K562 (cell line): ENCODE data around the gene CPLANE2. TPM values are rescaled to one million over a fixed set of nuclear protein-coding genes. Genes with fewer than 3 reads are reported as not detected.

ENCODE experiments used
- ARID2 ChIP-seq: fragments of 450-650 bp; IDR thresholded peaks from 2 replicates; pipeline ENCODE4 v1.6.1; 2017; ENCODE audit warnings: antibody characterized with exemption, mild to moderate bottlenecking
- CBFA2T3 ChIP-seq: fragments of 450-650 bp; IDR thresholded peaks from 2 replicates; pipeline ENCODE4 v1.6.1; 2017
- HIVEP1 ChIP-seq: fragments of 250-450 bp; sonication (Bioruptor Pico); IDR thresholded peaks from 2 replicates; pipeline ENCODE4 v1.4.0; 2020; ENCODE audit warnings: mild to moderate bottlenecking
- JUN ChIP-seq, 2 experiments: sonication (generic) in 1 of 2; formaldehyde crosslinking in 1 of 2; IDR thresholded peaks; 2 replicates each; pipeline versions ENCODE4 v1.6.1 to v1.8.0; 2012 to 2022; ENCODE audit warnings: borderline replicate concordance in 2 of 2, mild to moderate bottlenecking in 2 of 2, improper control_type of control experiment in 1 of 2, low read depth in 1 of 2, low read length in 1 of 2, missing genetic modification reagents in 1 of 2
- SRSF7 ChIP-seq: fragments of 200-400 bp; formaldehyde crosslinking; optimal IDR thresholded peaks from 2 replicates; pipeline ENCODE3; 2017; ENCODE audit warnings: mild to moderate bottlenecking, low read depth, low read length
- TAF15 ChIP-seq: fragments of 200-400 bp; formaldehyde crosslinking; IDR thresholded peaks from 2 replicates; pipeline ENCODE4 v1.6.1; 2017; ENCODE audit warnings: mild to moderate bottlenecking, low read depth, low read length, moderate library complexity
- TFAM ChIP-seq: fragments of 250-450 bp; sonication (Bioruptor Pico); conservative IDR thresholded peaks from 2 replicates; pipeline ENCODE4 v1.5.0; 2021; ENCODE audit warnings: mild to moderate bottlenecking, moderate library complexity
- YY1 ChIP-seq, 3 experiments: IDR thresholded peaks; 2 replicates each; pipeline ENCODE4 v1.6.1; 2011; ENCODE audit warnings: low read length in 2 of 3, mild to moderate bottlenecking in 2 of 3, moderate library complexity in 2 of 3, borderline replicate concordance in 1 of 3, control low read depth in 1 of 3, low read depth in 1 of 3; ENCODE audit not compliant: insufficient read depth in 3 of 3, insufficient replicate concordance in 2 of 3, control insufficient read depth in 1 of 3, insufficient read length in 1 of 3; ENCODE audit errors: extremely low read depth in 1 of 3
- ZNF263 ChIP-seq: sonication (generic); formaldehyde crosslinking; IDR thresholded peaks from 2 replicates; pipeline ENCODE4 v1.8.0; 2022; ENCODE audit warnings: mild to moderate bottlenecking, missing genetic modification reagents, borderline replicate concordance
- ZNF311 ChIP-seq: fragments of 250-450 bp; sonication (Bioruptor Pico); IDR thresholded peaks from 2 replicates; pipeline ENCODE4 v1.4.0; 2020; ENCODE audit warnings: mild to moderate bottlenecking, moderate library complexity
- ZNF695 ChIP-seq: fragments of 450-650 bp; formaldehyde crosslinking; IDR thresholded peaks from 2 replicates; pipeline ENCODE4 v1.4.0; 2020; ENCODE audit warnings: mild to moderate bottlenecking, moderate library complexity
- ZNF764 ChIP-seq: fragments of 250-450 bp; sonication (Bioruptor Pico); IDR thresholded peaks from 2 replicates; pipeline ENCODE4 v1.4.0; 2020; ENCODE audit warnings: low read depth, mild to moderate bottlenecking, moderate library complexity
- polyA plus RNA-seq, 8 experiments: library from polyadenylated mRNA; depleted of rRNA in 4 of 8; stranded (reverse) in 5 of 8; unstranded in 3 of 8; fragments of >200 nt; fragmentation: Nextera tagmentation in 2 of 8; fragmentation: Illumina TruSeq in 1 of 8; extraction: Ambion mirVana in 2 of 8; extraction: Trizol in 1 of 8; gene quantifications; 2 replicates each; pipeline versions ENCODE4 v1.2.1 to v1.2.3, GENCODE V29; 2011 to 2014; ENCODE audit warnings: inconsistent platforms in 1 of 8, missing spikeins in 1 of 8
- total RNA-seq, 7 experiments: library from RNA; depleted of rRNA in 6 of 7; stranded (reverse); fragments of >200 nt in 6 of 7; fragmentation: Illumina TruSeq in 2 of 7; extraction: Trizol in 2 of 7; gene quantifications; 2 replicates each; pipeline versions ENCODE4 v1.2.1 to v1.2.3, GENCODE V29; 2011 to 2021; ENCODE audit warnings: low replicate concordance in 1 of 7
- TF ChIP-seq, protein P1 (sequence below): IDR thresholded peaks from 2 replicates; pipeline ENCODE4 v1.6.1; 2014; ENCODE audit warnings: antibody characterized with exemption
- TF ChIP-seq, protein P2 (sequence below): fragments of 250-450 bp; sonication (Bioruptor Pico); IDR thresholded peaks from 2 replicates; pipeline ENCODE4 v1.4.0; 2020
- TF ChIP-seq, protein P3 (sequence below): sonication (generic); formaldehyde crosslinking; IDR thresholded peaks from 2 replicates; pipeline ENCODE4 v1.9.0; 2022; ENCODE audit warnings: mild to moderate bottlenecking, missing genetic modification reagents

CPLANE2 gene
- total and polyA plus RNA-seq, 9 of the 15 experiments (the other 6 are each of a cell fraction or from before 2014, with no cell fraction given): 0.17 to 20.9 (median 8.1) TPM

DNA sequence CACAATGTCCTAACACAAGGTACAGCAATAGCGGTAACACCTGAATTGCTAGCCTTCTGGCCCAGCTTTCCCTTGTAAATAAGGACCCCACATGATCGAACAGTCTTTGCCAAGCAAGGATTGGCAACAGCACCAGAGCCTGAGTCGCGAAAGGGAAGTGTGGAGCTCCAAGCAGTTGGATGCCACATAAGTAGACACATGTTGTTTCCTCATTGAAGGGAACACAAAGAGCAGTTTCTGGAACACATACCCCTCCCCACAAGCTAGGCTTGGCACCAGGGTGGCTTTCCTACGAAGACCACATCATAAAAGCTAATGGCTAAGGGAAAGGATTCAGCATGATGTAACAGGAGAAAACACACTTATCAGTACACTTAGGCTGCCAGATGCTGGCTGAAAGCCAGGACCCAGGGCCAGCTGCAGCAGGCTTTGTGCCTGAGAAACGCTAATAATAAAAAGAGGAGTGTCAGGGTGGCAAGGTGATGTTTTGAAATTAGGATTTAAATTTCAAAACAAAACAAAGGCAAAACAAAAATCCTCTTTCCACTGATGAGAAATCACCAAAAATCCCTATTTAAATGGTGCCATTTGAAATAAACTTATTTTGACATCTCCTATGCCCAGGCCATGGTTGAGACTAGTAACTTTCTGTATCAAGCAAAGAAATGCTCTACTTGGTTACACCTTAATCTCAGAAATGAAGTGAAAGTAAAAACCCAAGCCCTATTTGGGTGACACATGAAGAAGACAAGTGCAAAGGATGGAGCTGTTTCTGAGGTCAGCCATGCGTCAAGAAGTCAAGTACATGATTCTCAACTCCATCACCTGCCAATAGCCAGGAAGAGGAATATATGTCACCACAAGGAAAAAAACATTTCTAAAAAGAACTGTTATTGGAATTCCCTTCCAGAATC is 11.9 kb upstream of the CPLANE2 start (continued):
- TF ChIP-seq, protein P1, sequence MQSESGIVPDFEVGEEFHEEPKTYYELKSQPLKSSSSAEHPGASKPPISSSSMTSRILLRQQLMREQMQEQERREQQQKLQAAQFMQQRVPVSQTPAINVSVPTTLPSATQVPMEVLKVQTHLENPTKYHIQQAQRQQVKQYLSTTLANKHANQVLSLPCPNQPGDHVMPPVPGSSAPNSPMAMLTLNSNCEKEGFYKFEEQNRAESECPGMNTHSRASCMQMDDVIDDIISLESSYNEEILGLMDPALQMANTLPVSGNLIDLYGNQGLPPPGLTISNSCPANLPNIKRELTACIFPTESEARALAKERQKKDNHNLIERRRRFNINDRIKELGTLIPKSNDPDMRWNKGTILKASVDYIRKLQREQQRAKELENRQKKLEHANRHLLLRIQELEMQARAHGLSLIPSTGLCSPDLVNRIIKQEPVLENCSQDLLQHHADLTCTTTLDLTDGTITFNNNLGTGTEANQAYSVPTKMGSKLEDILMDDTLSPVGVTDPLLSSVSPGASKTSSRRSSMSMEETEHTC: no peak
- TF ChIP-seq HIVEP1 (CRISPR knock-in tag) (peak; percentile 84), TFAM (CRISPR knock-in tag) (no peak), ZNF311 (CRISPR knock-in tag) (peak; percentile 77; the same call in 1 of the 2 replicates), ZNF695 (CRISPR knock-in tag) (no peak), ARID2 (no peak), ZNF764 (CRISPR knock-in tag) (no peak), SRSF7 (no peak), CBFA2T3 (peak; percentile 92), ZNF263 (CRISPR knock-in tag) (peak; percentile 22; the same call in 1 of the 2 replicates), JUN (IDR thresholded peaks at IDR 0.05; ENCODE audit: borderline replicate concordance, low read depth, low read length) (peak; percentile 76), JUN (CRISPR knock-in tag; IDR thresholded peaks at IDR 0.05; ENCODE audit: borderline replicate concordance) (peak; percentile 28; the same call in 1 of the 2 replicates), YY1 (IDR thresholded peaks at IDR 0.05; ENCODE audit: borderline replicate concordance in 1 of 3, control insufficient read depth in 1 of 3, extremely low read depth in 1 of 3, insufficient read depth in 3 of 3, insufficient read length in 1 of 3, insufficient replicate concordance in 2 of 3, low read depth in 1 of 3, low read length in 2 of 3) (no peak), TAF15 (no peak)
- TF ChIP-seq, protein P2, sequence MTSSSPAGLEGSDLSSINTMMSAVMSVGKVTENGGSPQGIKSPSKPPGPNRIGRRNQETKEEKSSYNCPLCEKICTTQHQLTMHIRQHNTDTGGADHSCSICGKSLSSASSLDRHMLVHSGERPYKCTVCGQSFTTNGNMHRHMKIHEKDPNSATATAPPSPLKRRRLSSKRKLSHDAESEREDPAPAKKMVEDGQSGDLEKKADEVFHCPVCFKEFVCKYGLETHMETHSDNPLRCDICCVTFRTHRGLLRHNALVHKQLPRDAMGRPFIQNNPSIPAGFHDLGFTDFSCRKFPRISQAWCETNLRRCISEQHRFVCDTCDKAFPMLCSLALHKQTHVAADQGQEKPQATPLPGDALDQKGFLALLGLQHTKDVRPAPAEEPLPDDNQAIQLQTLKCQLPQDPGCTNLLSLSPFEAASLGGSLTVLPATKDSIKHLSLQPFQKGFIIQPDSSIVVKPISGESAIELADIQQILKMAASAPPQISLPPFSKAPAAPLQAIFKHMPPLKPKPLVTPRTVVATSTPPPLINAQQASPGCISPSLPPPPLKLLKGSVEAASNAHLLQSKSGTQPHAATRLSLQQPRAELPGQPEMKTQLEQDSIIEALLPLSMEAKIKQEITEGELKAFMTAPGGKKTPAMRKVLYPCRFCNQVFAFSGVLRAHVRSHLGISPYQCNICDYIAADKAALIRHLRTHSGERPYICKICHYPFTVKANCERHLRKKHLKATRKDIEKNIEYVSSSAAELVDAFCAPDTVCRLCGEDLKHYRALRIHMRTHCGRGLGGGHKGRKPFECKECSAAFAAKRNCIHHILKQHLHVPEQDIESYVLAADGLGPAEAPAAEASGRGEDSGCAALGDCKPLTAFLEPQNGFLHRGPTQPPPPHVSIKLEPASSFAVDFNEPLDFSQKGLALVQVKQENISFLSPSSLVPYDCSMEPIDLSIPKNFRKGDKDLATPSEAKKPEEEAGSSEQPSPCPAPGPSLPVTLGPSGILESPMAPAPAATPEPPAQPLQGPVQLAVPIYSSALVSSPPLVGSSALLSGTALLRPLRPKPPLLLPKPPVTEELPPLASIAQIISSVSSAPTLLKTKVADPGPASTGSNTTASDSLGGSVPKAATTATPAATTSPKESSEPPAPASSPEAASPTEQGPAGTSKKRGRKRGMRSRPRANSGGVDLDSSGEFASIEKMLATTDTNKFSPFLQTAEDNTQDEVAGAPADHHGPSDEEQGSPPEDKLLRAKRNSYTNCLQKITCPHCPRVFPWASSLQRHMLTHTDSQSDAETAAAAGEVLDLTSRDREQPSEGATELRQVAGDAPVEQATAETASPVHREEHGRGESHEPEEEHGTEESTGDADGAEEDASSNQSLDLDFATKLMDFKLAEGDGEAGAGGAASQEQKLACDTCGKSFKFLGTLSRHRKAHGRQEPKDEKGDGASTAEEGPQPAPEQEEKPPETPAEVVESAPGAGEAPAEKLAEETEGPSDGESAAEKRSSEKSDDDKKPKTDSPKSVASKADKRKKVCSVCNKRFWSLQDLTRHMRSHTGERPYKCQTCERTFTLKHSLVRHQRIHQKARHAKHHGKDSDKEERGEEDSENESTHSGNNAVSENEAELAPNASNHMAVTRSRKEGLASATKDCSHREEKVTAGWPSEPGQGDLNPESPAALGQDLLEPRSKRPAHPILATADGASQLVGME (CRISPR knock-in tag): no peak; the same call in 1 of the 2 replicates
- TF ChIP-seq, protein P3, sequence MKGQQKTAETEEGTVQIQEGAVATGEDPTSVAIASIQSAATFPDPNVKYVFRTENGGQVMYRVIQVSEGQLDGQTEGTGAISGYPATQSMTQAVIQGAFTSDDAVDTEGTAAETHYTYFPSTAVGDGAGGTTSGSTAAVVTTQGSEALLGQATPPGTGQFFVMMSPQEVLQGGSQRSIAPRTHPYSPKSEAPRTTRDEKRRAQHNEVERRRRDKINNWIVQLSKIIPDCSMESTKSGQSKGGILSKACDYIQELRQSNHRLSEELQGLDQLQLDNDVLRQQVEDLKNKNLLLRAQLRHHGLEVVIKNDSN (CRISPR knock-in tag): no peak
